Femur (tissue), 1 donor: Measurements from ENCODE around the gene MAPKAPK2.

Experiments
- DNase-seq: peaks from one replicate; pipeline ENCODE4 v3.0.0-alpha.2; 2017

The MAPKAPK2 gene

DNA sequence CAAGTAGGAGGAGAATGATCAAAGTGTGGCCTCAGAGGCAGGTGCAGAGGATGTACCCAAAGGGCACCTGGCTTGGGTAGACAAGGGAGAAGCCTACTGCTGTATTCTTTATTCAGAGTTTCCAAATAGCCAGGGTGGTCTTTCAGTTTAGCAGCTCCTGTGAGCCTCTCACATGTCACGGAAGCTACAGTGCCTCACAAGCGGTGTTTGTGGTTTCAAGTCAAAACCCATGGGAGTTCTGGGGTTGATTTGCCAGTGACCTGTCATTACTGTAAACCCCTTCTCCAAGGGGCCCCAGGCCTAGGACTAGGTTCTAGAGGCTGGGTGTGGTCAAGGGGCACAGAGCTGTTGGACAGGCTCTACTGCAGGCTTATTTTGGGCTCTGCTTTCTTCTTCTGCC is 97.7 kb downstream of the MAPKAPK2 start:
- DNase-seq, result no peak

DNA sequence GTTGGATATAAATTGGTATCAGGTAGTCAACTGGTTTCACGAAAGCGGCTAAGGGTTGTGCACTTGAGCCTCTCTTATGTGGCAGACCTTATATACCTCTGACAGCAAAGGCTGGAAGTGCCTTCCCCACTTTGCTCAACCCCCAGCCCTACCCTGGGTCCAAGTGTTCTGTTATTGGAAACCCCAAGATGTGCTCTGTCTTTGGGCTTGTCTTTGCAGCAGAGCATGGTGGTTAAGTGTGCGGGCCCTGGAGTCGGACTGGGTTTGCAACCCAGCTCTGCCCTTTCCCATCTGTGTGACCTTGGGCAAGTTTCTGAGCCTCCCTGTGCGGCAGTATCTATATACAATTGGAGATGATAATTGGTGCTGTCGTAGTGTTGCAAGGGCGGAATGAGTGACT is 98.8 kb downstream of the MAPKAPK2 start:
- no peak for DNase-seq
